Skeletal muscle satellite cell (primary cell): ENCODE measurements around the gene PHLDA3. TPM values are rescaled to one million over a fixed set of nuclear protein-coding genes. Genes with fewer than 3 reads are reported as not detected.

Source experiments
- H3K27me3 ChIP-seq: 2 replicates; pipeline ENCODE4 v1.7.0; 2013; ENCODE audit warnings: low read length; ENCODE audit not compliant: control insufficient read depth, insufficient read depth
- H3K36me3 ChIP-seq: 2 replicates; pipeline ENCODE4 v1.7.0; 2013; ENCODE audit warnings: mild to moderate bottlenecking, control low read depth, low read length; ENCODE audit not compliant: insufficient read depth
- H3K4me1 ChIP-seq: 2 replicates; pipeline ENCODE4 v1.7.0; 2013; ENCODE audit warnings: low read length; ENCODE audit not compliant: control insufficient read depth, insufficient read depth
- H3K4me2 ChIP-seq: 2 replicates; pipeline ENCODE4 v1.7.0; 2013; ENCODE audit warnings: mild to moderate bottlenecking, low read length
- H3K4me3 ChIP-seq: 2 replicates; pipeline ENCODE4 v1.7.0; 2013; ENCODE audit warnings: low read length
- H3K9ac ChIP-seq: 2 replicates; pipeline ENCODE4 v1.7.0; 2013; ENCODE audit warnings: mild to moderate bottlenecking, low read depth, low read length, moderate library complexity
- H3K9me3 ChIP-seq: replicated peaks from 2 replicates; pipeline ENCODE4 v1.7.0; 2013; ENCODE audit warnings: mild to moderate bottlenecking, control low read depth, low read length
- total RNA-seq: library from RNA; depleted of rRNA; stranded (reverse); fragments of >200 nt; gene quantifications from 2 replicates; pipeline ENCODE4 v1.2.3, GENCODE V29; 2012; rRNA removed

Gene PHLDA3
- total RNA-seq = 43.2 and 47.4 TPM in 2 replicates

- Histone ChIP-seq H3K4me1 (peaks cover 41% of the 10 kb centered on the region), H3K9ac (peak within 1 kb of the TSS; percentile 98), H3K36me3 (peaks cover 32% of the 10 kb centered on the region), H3K9me3 (no peaks in the 10 kb centered on the region), H3K4me3 (peak within 1 kb of the TSS; percentile 98), H3K4me2 (peak within 1 kb of the TSS; percentile 99), H3K27me3 (no peaks in the 10 kb centered on the region)
Observed at GRCh38 chr1:201468844-201469644, at the start of gene PHLDA3. Gene PHLDA3 (minus strand): TSS chr1:201469188. CDS start chr1:201468786, 402 bp downstream.

DNA sequence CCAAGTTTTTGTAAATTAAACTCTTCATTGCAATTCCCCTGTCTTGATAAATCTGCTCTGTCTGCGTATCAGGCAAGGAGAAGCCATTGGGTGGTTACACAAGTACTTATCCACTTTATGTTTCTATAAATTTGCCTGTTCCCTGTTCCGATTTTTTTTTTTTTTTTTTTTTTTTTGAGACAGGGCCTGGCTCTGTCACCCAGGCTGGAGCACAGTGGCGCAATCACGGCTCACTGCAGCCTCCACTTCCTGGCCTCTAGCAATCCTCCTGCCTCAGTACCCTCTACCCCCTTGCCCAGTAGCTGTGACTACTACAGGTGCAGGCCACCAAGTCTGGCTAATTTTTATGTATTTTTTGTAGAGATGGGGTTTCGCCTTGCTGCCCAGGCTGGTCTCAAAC lies 49.1 kb upstream of the PHLDA3 start:
- H3K27me3 ChIP-seq = no peaks in the 10 kb centered on the region

DNA sequence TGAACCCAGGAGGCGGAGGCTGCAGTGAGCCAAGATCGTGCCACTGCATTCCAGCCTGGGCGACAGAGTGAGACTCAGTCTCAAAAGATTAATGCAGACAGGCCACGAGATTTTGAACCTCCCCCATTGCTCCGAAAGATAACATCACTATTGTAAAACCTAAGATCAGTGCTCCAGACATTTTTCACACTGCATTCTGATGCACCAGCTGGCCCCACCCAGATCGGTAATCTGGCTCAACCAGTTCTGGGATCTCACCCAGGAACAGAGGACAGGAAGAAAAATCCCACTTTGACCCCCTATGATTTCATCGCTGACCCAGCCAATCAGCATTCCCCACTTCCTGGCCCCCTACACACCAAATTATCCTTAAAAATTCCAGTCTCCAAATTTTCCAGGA lies 48.6 kb upstream of the PHLDA3 start:
- Histone ChIP-seq H3K4me2 (no peak overlapping the region), H3K27me3 (no peaks in the 10 kb centered on the region), H3K4me1 (peaks cover 3% of the 10 kb centered on the region), H3K9me3 (no peaks in the 10 kb centered on the region), H3K4me3 (no peak overlapping the region), H3K9ac (no peak overlapping the region), H3K36me3 (no peaks in the 10 kb centered on the region)

More for the DNA sequence above, 49.1 kb upstream of the PHLDA3 start:
- Histone ChIP-seq H3K36me3 (no peaks in the 10 kb centered on the region), H3K4me1 (no peaks in the 10 kb centered on the region), H3K4me2 (no peak overlapping the region), H3K9me3 (no peaks in the 10 kb centered on the region), H3K9ac (no peak overlapping the region), H3K4me3 (no peak overlapping the region)

- no peak overlapping the region for H3K4me2 ChIP-seq
- H3K27me3 ChIP-seq = no peaks in the 10 kb centered on the region
- H3K9me3 ChIP-seq = no peaks in the 10 kb centered on the region
- no peak overlapping the region for H3K9ac ChIP-seq
- no peak overlapping the region for H3K4me3 ChIP-seq
- no peaks in the 10 kb centered on the region for H3K36me3 ChIP-seq
- peaks cover 13% of the 10 kb centered on the region for H3K4me1 ChIP-seq
Observed at GRCh38 chr1:201516511-201517127, 47.6 kb upstream of the PHLDA3 start.

DNA sequence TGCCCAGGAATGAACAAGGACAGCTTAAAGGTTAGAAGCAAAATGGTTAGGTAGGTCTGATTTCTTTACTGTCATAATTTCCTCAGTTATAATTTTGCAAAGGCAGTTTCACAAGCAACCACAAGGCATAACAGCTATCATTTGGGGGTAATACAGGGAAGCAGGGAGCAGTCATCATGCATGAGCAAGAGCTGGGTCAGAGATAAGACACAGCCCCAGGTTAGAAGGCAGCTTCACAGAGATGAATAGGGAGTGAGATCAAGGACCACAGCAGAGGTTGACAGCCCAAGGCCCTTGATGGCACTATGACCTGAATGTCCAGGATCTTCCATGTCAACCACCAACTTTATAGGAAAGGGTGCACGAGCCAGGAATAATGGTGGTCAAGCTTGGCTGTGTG lies 46.9 kb upstream of the PHLDA3 start:
- no peaks in the 10 kb centered on the region for H3K9me3 ChIP-seq
- no peaks in the 10 kb centered on the region for H3K27me3 ChIP-seq
- H3K36me3 ChIP-seq = no peaks in the 10 kb centered on the region
- no peak overlapping the region for H3K4me3 ChIP-seq
- H3K4me1 ChIP-seq = peaks cover 18% of the 10 kb centered on the region
- no peak overlapping the region for H3K4me2 ChIP-seq
- no peak overlapping the region for H3K9ac ChIP-seq

GRCh38 chr1:201515062-201515750 lies 46.2 kb upstream of the PHLDA3 start:
- Histone ChIP-seq H3K9me3 (no peaks in the 10 kb centered on the region), H3K4me2 (no peak overlapping the region), H3K4me1 (peaks cover 18% of the 10 kb centered on the region), H3K27me3 (no peaks in the 10 kb centered on the region), H3K4me3 (no peak overlapping the region), H3K36me3 (no peaks in the 10 kb centered on the region), H3K9ac (no peak overlapping the region)

GRCh38 chr1:201514466-201514865 lies 45.5 kb upstream of the PHLDA3 start:
- peaks cover 18% of the 10 kb centered on the region for H3K4me1 ChIP-seq
- H3K4me3 ChIP-seq = no peak overlapping the region
- H3K36me3 ChIP-seq = no peaks in the 10 kb centered on the region

DNA sequence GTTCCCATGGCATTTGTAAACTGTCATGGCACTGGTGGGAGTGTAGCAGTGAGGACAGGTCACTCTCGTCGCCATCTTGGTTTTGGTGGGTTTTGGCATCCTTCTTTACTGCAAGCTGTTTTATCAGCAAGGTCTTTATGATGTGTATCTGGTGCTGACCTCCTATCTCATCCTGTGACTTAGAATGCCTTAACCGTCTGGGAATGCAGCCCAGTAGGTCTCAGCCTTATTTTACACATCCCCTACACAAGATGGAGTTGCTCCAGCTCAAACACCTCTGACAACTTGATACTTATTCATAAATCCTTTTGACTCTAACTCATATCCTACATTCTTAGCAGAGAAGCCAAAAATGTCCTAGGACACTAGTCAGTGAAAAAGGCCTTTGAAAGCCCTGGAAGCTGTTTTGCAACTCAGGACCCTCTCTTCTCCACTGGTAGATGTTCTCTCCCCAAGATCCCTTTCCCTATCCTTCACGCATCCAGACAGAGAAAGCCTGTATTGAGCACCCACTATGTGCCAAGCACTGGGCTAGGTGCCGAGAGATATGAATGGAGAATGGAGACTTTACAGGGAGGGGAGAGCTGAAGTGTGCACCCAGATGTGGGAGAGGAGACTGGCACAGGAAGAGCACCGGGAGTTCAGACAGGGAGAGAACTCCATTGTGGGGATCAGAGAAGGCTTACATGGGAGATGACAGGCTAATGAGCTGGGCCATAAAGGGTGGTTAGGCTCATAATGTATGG lies 44.7 kb upstream of the PHLDA3 start:
- Histone ChIP-seq H3K9me3 (no peaks in the 10 kb centered on the region), H3K9ac (no peak overlapping the region), H3K4me2 (no peak overlapping the region), H3K4me3 (no peak overlapping the region), H3K27me3 (no peaks in the 10 kb centered on the region), H3K36me3 (no peaks in the 10 kb centered on the region), H3K4me1 (peaks cover 18% of the 10 kb centered on the region)

More at GRCh38 chr1:201514466-201514865, 45.5 kb upstream of the PHLDA3 start:
- H3K4me2 ChIP-seq = no peak overlapping the region
- H3K9me3 ChIP-seq = no peaks in the 10 kb centered on the region
- no peaks in the 10 kb centered on the region for H3K27me3 ChIP-seq
- H3K9ac ChIP-seq = no peak overlapping the region

- H3K4me2 ChIP-seq = peak overlapping the region; percentile 42
- peaks cover 25% of the 10 kb centered on the region for H3K4me1 ChIP-seq
- H3K4me3 ChIP-seq = peak overlapping the region; percentile 27
- no peaks in the 10 kb centered on the region for H3K9me3 ChIP-seq
- H3K36me3 ChIP-seq = no peaks in the 10 kb centered on the region
- H3K9ac ChIP-seq = peak overlapping the region; percentile 64
- H3K27me3 ChIP-seq = no peaks in the 10 kb centered on the region
Observed at GRCh38 chr1:201511941-201512539, 43.1 kb upstream of the PHLDA3 start.

DNA sequence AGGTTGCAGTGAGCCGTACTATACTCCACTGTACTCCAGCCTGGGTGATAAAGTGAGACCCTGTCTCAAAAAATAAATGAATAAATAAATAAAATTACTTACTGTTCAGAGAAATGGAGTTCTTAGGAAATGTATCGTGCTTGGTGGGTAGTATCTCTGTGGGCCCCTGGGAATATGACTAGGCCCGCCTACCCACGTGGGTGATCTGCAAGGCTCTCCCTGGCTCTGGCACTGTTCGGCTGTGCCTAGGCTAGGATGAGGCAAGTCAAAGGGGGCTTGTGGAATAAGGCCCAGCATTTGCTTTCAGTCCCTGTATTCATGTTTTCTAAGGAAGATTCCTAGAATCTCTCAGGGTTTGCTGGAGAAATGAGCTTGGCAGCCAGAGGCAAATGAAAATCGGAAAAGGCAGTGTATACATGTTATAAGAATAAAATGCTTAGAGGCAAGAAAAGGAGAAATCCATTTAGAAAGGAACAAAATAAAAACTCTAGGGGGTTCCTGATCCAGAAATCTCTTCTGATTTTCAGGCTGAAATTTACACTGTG lies 42.5 kb upstream of the PHLDA3 start:
- H3K36me3 ChIP-seq = no peaks in the 10 kb centered on the region
- no peaks in the 10 kb centered on the region for H3K9me3 ChIP-seq
- peak overlapping the region; percentile 42 for H3K4me2 ChIP-seq
- H3K9ac ChIP-seq = peak overlapping the region; percentile 64
- H3K4me3 ChIP-seq = no peak overlapping the region
- H3K4me1 ChIP-seq = peaks cover 25% of the 10 kb centered on the region
- H3K27me3 ChIP-seq = no peaks in the 10 kb centered on the region
